Naive thymus-derived CD4-positive, alpha-beta T cell (primary cell): ENCODE measurements around the gene TSPAN13. TPM values are rescaled to one million over a fixed set of nuclear protein-coding genes. Genes with fewer than 3 reads are reported as not detected.

Experiments
- ATAC-seq: fragments of 150-1000 bp; cut with Tn5 transposase; 2 replicates; pipeline ENCODE4 v1.10.0; 2021; ENCODE audit warnings: mild to moderate bottlenecking, moderate library complexity
- CTCF ChIA-PET: fragments of 350-600 bp; sonication (Branson Sonifier 250); formaldehyde crosslinking; loops from one replicate; lab custom pipeline; 2021; ENCODE audit warnings: antibody characterized with exemption; lab: Charles Lee
- POLR2A ChIA-PET: fragments of 350-600 bp; sonication (Branson Sonifier 250); formaldehyde crosslinking; loops from one replicate; lab custom pipeline; 2021; ENCODE audit warnings: antibody characterized with exemption, inconsistent platforms; lab: Charles Lee
- DNase-seq, 9 donors: peaks; one replicate each; pipeline versions ENCODE4 v3.0.0 to v3.0.0-alpha.2; 2020 to 2022; ENCODE audit warnings: mixed read lengths in 1 of 9
- H3K27ac ChIP-seq: one replicate; pipeline ENCODE4 v1.7.0; 2013; ENCODE audit warnings: mild to moderate bottlenecking, low read depth, low read length, moderate library complexity
- H3K27me3 ChIP-seq, 2 donors: one replicate each; pipeline ENCODE4 v1.7.0; 2013; ENCODE audit warnings: low read length in 2 of 2, mild to moderate bottlenecking in 2 of 2, moderate library complexity in 2 of 2; ENCODE audit not compliant: control insufficient read depth in 2 of 2, insufficient read depth in 2 of 2
- H3K36me3 ChIP-seq, 3 experiments: 1 replicate in 2 of 3; 2 replicates in 1 of 3; pipeline ENCODE4 v1.7.0; 2013; ENCODE audit warnings: low read length in 3 of 3, mild to moderate bottlenecking in 3 of 3, moderate library complexity in 1 of 3; ENCODE audit not compliant: insufficient read depth in 3 of 3, control insufficient read depth in 2 of 3
- H3K4me1 ChIP-seq, 2 donors: one replicate each; pipeline ENCODE4 v1.7.0; 2013; ENCODE audit warnings: low read length in 2 of 2, mild to moderate bottlenecking in 2 of 2, moderate library complexity in 1 of 2; ENCODE audit not compliant: control insufficient read depth in 2 of 2, insufficient read depth in 2 of 2
- H3K4me3 ChIP-seq: 2 replicates; pipeline ENCODE4 v1.7.0; 2013; ENCODE audit warnings: mild to moderate bottlenecking, low read length
- H3K9me3 ChIP-seq, 3 experiments: 1 replicate in 2 of 3; 2 replicates in 1 of 3; pipeline ENCODE4 v1.7.0; 2013; ENCODE audit warnings: low read length in 3 of 3; ENCODE audit not compliant: control insufficient read depth in 2 of 3
- H3K27ac Mint-ChIP-seq, 9 donors: one replicate each; pipeline ENCODE4 v1.8.0; 2020 to 2022; ENCODE audit warnings: mixed read lengths in 9 of 9, mild to moderate bottlenecking in 8 of 9, moderate library complexity in 5 of 9, inconsistent platforms in 2 of 9
- H3K27me3 Mint-ChIP-seq, 5 donors: one replicate each; pipeline ENCODE4 v1.8.0; 2021 to 2022; ENCODE audit warnings: mixed read lengths in 5 of 5, mild to moderate bottlenecking in 1 of 5
- H3K36me3 Mint-ChIP-seq, 5 donors: one replicate each; pipeline ENCODE4 v1.8.0; 2020 to 2022; ENCODE audit warnings: mixed read lengths in 5 of 5, mild to moderate bottlenecking in 3 of 5, inconsistent platforms in 1 of 5
- H3K4me1 Mint-ChIP-seq, 7 donors: one replicate each; pipeline ENCODE4 v1.8.0; 2020 to 2022; ENCODE audit warnings: mixed read lengths in 7 of 7, mild to moderate bottlenecking in 3 of 7, inconsistent platforms in 1 of 7
- H3K4me3 Mint-ChIP-seq, 10 donors: one replicate each; pipeline ENCODE4 v1.8.0; 2020 to 2022; ENCODE audit warnings: mild to moderate bottlenecking in 10 of 10, mixed read lengths in 10 of 10, moderate library complexity in 6 of 10, inconsistent platforms in 2 of 10
- H3K9me3 Mint-ChIP-seq, 11 donors: one replicate each; pipeline ENCODE4 v1.8.0; 2020 to 2022; ENCODE audit warnings: mixed read lengths in 11 of 11, mild to moderate bottlenecking in 4 of 11, inconsistent platforms in 1 of 11, moderate library complexity in 1 of 11
- intact Hi-C, 2 donors: fragments of 100-400 bp; cut with micrococcal nuclease; formaldehyde crosslinking; loops; one replicate each; pipeline ENCODE4 v1.15.1; 2023
- polyA plus RNA-seq, 2 donors: library from polyadenylated mRNA; unstranded; fragments of 300-500 nt; fragmentation: Illumina TruSeq; gene quantifications; one replicate each; pipeline ENCODE4 v1.2.3, GENCODE V29; 2021
- total RNA-seq, 6 experiments: library from RNA in 5 of 6; stranded (reverse) in 5 of 6; gene quantifications; 1 replicate in 5 of 6; 2 replicates in 1 of 6; pipeline ENCODE4 v1.2.3 and lab custom pipeline; 2021 to 2026

The TSPAN13 gene
- total and polyA plus RNA-seq, 7 experiments from 2014 or later, result 0.17 to 2.5 (median 0.53) TPM; not detected in 3

DNA sequence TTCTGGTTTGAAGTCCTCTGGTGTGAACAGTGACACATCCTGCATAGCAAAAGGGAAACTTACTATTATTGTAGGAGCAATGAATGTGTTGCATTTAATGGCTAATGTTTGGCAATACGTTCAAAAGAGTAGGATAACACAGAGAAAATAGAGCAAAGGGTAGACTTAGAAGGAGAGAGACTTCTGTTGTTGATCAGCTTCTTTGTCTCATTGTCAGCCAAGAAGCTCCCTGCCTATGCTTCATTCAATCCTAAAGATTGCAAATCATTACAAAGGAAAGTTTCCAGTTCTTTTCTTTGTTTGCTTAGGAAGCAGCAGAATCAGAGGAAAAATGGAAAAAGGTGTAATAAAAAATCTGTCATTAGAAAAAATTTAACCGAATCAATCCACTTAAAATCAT is 7.9 kb upstream of the TSPAN13 start:
- H3K36me3 ChIP-seq, result no peaks in the 10 kb centered on the region
- no peaks in the 10 kb centered on the region for H3K9me3 ChIP-seq
- intact Hi-C loops, result no loop called here
- H3K4me1 ChIP-seq, result no peaks in the 10 kb centered on the region
- ChIA-PET CTCF (no interaction called here), POLR2A (no interaction called here)
- no peak overlapping the region for H3K4me3 ChIP-seq
- no peaks in the 10 kb centered on the region for H3K27me3 ChIP-seq
- H3K4me3 Mint-ChIP-seq, result no peak overlapping the region
- no peaks in the 10 kb centered on the region for H3K4me1 Mint-ChIP-seq
- DNase-seq, result no peak
- no peak for ATAC-seq
- no peaks in the 10 kb centered on the region for H3K9me3 Mint-ChIP-seq
- H3K27ac ChIP-seq, result no peak overlapping the region
- H3K27me3 Mint-ChIP-seq, result peaks cover 0 to 7% (median 2%) of the 10 kb centered on the region in 5 donors
- no peak overlapping the region for H3K27ac Mint-ChIP-seq
- H3K36me3 Mint-ChIP-seq, result no peaks in the 10 kb centered on the region

DNA sequence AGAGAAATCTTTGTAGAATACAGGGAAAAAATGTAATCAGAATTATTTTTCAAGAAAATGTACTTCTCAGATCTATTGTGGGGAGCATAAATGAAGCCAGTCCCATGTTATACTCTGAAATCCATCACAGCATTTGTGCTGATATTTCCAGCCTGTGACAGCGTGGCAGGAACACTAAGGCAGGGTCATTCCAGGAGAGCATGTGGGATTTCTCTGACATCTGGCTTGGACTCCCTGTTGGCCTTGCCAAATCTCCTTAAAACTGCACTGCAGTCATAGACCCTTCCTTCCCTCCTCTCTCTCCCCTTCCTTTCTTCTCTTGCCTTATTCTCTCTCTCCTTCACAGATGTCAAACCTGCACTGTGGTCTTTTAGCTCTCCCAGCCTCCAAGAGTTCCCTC is 6.5 kb upstream of the TSPAN13 start:
- H3K36me3 ChIP-seq, result no peaks in the 10 kb centered on the region
- H3K27me3 Mint-ChIP-seq, result peaks cover 0 to 18% (median 9%) of the 10 kb centered on the region in 5 donors
- intact Hi-C loops, result no loop called here
- ATAC-seq (no peak), DNase-seq (no peak)
- no peak overlapping the region for H3K27ac ChIP-seq
- ChIA-PET CTCF (no interaction called here), POLR2A (no interaction called here)
- H3K27ac Mint-ChIP-seq, result no peak overlapping the region
- no peaks in the 10 kb centered on the region for H3K9me3 Mint-ChIP-seq
- H3K36me3 Mint-ChIP-seq, result no peaks in the 10 kb centered on the region
- no peaks in the 10 kb centered on the region for H3K4me1 ChIP-seq
- H3K4me3 Mint-ChIP-seq, result no peak overlapping the region
- H3K4me3 ChIP-seq, result no peak overlapping the region
- H3K4me1 Mint-ChIP-seq, result no peaks in the 10 kb centered on the region
- H3K9me3 ChIP-seq, result no peaks in the 10 kb centered on the region
- no peaks in the 10 kb centered on the region for H3K27me3 ChIP-seq

GRCh38 chr7:16753932-16754855 is 639 bp downstream of the TSPAN13 start:
- no peaks in the 10 kb centered on the region for H3K36me3 ChIP-seq
- ATAC-seq (peak; percentile 40), DNase-seq (peak in 2 of 9 donors; percentile 12 to 29)
- H3K4me1 ChIP-seq, result peaks cover 0 to 5% of the 10 kb centered on the region in 2 donors
- H3K27ac ChIP-seq, result no peak overlapping the region
- Mint-ChIP-seq H3K27me3 (peaks cover 33 to 60% (median 44%) of the 10 kb centered on the region in 5 donors), H3K4me3 (peak overlapping the region; percentile 70 to 91 (median 82)), H3K27ac (no peak overlapping the region), H3K9me3 (peaks cover 0 to 5% (median 0%) of the 10 kb centered on the region in 11 donors), H3K36me3 (no peaks in the 10 kb centered on the region), H3K4me1 (peaks cover 9 to 19% (median 11%) of the 10 kb centered on the region in 7 donors)
- H3K4me3 ChIP-seq, result peak overlapping the region; percentile 43
- CTCF ChIA-PET, result no interaction called here
- intact Hi-C loops, result loop anchor here in 1 of 2 donors (2.0 to 5.0 kb wide), 3 partner anchors 57 to 333 kb away; partner anchors contain the start of genes ANKMY2 and CRPPA
- POLR2A ChIA-PET, result no interaction called here
- H3K9me3 ChIP-seq, result no peaks in the 10 kb centered on the region
- peaks cover 3 to 8% of the 10 kb centered on the region in 2 donors for H3K27me3 ChIP-seq

- Histone ChIP-seq H3K27me3 (peaks cover 3 to 8% of the 10 kb centered on the region in 2 donors), H3K36me3 (no peaks in the 10 kb centered on the region), H3K4me3 (no peak overlapping the region), H3K27ac (no peak overlapping the region), H3K4me1 (peaks cover 0 to 5% of the 10 kb centered on the region in 2 donors), H3K9me3 (no peaks in the 10 kb centered on the region)
- DNase-seq (no peak), ATAC-seq (no peak)
- CTCF ChIA-PET, result no interaction called here
- POLR2A ChIA-PET, result no interaction called here
- Mint-ChIP-seq H3K27me3 (peaks cover 33 to 60% (median 44%) of the 10 kb centered on the region in 5 donors), H3K4me1 (peaks cover 9 to 19% (median 11%) of the 10 kb centered on the region in 7 donors), H3K9me3 (peaks cover 0 to 6% (median 0%) of the 10 kb centered on the region in 11 donors), H3K27ac (no peak overlapping the region), H3K4me3 (peak overlapping the region; percentile 70 to 91 (median 82)), H3K36me3 (no peaks in the 10 kb centered on the region)
- intact Hi-C loops, result loop anchor here in 1 of 2 donors (5.0 kb wide), 1 partner anchor 58 kb away; no protein-coding TSS in a partner anchor
Observed at GRCh38 chr7:16754856-16755317, 1.3 kb downstream of the TSPAN13 start.

DNA sequence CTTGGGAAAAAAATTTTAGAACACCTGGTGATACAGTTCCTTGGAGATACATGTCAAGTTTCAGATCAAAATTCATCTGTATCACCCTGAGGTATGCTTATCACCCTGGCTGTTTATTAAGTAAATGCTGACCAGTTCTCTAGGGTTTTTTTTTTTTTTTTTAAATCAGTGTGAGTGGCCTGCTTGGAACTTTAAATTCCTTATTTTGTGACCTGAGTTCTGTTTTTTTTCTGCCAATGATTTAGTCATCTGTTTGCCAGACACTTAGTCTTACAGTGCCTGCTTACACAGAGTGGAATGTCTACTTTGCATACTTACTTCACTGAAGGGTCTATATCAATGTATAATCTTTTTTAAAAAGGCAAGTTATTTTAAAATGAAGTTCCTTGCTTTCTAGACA is 1.8 kb downstream of the TSPAN13 start:
- Mint-ChIP-seq H3K4me3 (peak overlapping the region in 8 of 10 donors; percentile 19 to 91 (median 82)), H3K27ac (no peak overlapping the region), H3K4me1 (peaks cover 9 to 19% (median 11%) of the 10 kb centered on the region in 7 donors), H3K27me3 (peaks cover 33 to 58% (median 44%) of the 10 kb centered on the region in 5 donors), H3K36me3 (no peaks in the 10 kb centered on the region), H3K9me3 (peaks cover 0 to 6% (median 0%) of the 10 kb centered on the region in 11 donors)
- no peak overlapping the region for H3K27ac ChIP-seq
- H3K27me3 ChIP-seq, result peaks cover 3 to 8% of the 10 kb centered on the region in 2 donors
- POLR2A ChIA-PET, result no interaction called here
- CTCF ChIA-PET, result no interaction called here
- DNase-seq (no peak), ATAC-seq (no peak)
- H3K4me3 ChIP-seq, result no peak overlapping the region
- no peaks in the 10 kb centered on the region for H3K36me3 ChIP-seq
- no peaks in the 10 kb centered on the region for H3K9me3 ChIP-seq
- H3K4me1 ChIP-seq, result peaks cover 0 to 5% of the 10 kb centered on the region in 2 donors
- intact Hi-C loops, result no loop called here

GRCh38 chr7:16758036-16758435 is 4.5 kb downstream of the TSPAN13 start:
- Mint-ChIP-seq H3K36me3 (no peaks in the 10 kb centered on the region), H3K27ac (no peak overlapping the region), H3K4me3 (no peak overlapping the region), H3K4me1 (peaks cover 9 to 18% (median 11%) of the 10 kb centered on the region in 7 donors), H3K27me3 (peaks cover 27 to 43% (median 33%) of the 10 kb centered on the region in 5 donors), H3K9me3 (peaks cover 0 to 6% (median 0%) of the 10 kb centered on the region in 11 donors)
- H3K4me3 ChIP-seq, result no peak overlapping the region
- intact Hi-C loops, result no loop called here
- no peak for DNase-seq
- ATAC-seq, result no peak
- peaks cover 0 to 5% of the 10 kb centered on the region in 2 donors for H3K4me1 ChIP-seq
- CTCF ChIA-PET, result interaction anchor here (0.7 kb wide), 1 partner anchor 87 kb away, joined by 3 read pairs; no protein-coding TSS in a partner anchor
- H3K27me3 ChIP-seq, result peaks cover 3 to 8% of the 10 kb centered on the region in 2 donors
- POLR2A ChIA-PET, result no interaction called here
- H3K9me3 ChIP-seq, result no peaks in the 10 kb centered on the region
- no peak overlapping the region for H3K27ac ChIP-seq
- no peaks in the 10 kb centered on the region for H3K36me3 ChIP-seq
